Measurements from ENCODE around the gene ASCC1. TPM values are rescaled to one million over a fixed set of nuclear protein-coding genes. Genes with fewer than 3 reads are reported as not detected.
A peak's percentile ranks its signal among the peaks of the same experiment; 100 is the strongest.

Gene ASCC1
- total and polyA plus RNA-seq, 2 of the 13 experiments (the other 11 are each of a cell fraction or from before 2014, with no cell fraction given) = 21.6 to 30.1 TPM

- peak; percentile 15; the same call in 1 of the 2 replicates for TF ChIP-seq TCF7L2 (IDR thresholded peaks at IDR 0.05; ENCODE audit: low read depth, low read length)
- no peak for TF ChIP-seq MYNN (CRISPR knock-in tag; IDR thresholded peaks at IDR 0.05; ENCODE audit: low read depth)
- TF ChIP-seq, protein P1, sequence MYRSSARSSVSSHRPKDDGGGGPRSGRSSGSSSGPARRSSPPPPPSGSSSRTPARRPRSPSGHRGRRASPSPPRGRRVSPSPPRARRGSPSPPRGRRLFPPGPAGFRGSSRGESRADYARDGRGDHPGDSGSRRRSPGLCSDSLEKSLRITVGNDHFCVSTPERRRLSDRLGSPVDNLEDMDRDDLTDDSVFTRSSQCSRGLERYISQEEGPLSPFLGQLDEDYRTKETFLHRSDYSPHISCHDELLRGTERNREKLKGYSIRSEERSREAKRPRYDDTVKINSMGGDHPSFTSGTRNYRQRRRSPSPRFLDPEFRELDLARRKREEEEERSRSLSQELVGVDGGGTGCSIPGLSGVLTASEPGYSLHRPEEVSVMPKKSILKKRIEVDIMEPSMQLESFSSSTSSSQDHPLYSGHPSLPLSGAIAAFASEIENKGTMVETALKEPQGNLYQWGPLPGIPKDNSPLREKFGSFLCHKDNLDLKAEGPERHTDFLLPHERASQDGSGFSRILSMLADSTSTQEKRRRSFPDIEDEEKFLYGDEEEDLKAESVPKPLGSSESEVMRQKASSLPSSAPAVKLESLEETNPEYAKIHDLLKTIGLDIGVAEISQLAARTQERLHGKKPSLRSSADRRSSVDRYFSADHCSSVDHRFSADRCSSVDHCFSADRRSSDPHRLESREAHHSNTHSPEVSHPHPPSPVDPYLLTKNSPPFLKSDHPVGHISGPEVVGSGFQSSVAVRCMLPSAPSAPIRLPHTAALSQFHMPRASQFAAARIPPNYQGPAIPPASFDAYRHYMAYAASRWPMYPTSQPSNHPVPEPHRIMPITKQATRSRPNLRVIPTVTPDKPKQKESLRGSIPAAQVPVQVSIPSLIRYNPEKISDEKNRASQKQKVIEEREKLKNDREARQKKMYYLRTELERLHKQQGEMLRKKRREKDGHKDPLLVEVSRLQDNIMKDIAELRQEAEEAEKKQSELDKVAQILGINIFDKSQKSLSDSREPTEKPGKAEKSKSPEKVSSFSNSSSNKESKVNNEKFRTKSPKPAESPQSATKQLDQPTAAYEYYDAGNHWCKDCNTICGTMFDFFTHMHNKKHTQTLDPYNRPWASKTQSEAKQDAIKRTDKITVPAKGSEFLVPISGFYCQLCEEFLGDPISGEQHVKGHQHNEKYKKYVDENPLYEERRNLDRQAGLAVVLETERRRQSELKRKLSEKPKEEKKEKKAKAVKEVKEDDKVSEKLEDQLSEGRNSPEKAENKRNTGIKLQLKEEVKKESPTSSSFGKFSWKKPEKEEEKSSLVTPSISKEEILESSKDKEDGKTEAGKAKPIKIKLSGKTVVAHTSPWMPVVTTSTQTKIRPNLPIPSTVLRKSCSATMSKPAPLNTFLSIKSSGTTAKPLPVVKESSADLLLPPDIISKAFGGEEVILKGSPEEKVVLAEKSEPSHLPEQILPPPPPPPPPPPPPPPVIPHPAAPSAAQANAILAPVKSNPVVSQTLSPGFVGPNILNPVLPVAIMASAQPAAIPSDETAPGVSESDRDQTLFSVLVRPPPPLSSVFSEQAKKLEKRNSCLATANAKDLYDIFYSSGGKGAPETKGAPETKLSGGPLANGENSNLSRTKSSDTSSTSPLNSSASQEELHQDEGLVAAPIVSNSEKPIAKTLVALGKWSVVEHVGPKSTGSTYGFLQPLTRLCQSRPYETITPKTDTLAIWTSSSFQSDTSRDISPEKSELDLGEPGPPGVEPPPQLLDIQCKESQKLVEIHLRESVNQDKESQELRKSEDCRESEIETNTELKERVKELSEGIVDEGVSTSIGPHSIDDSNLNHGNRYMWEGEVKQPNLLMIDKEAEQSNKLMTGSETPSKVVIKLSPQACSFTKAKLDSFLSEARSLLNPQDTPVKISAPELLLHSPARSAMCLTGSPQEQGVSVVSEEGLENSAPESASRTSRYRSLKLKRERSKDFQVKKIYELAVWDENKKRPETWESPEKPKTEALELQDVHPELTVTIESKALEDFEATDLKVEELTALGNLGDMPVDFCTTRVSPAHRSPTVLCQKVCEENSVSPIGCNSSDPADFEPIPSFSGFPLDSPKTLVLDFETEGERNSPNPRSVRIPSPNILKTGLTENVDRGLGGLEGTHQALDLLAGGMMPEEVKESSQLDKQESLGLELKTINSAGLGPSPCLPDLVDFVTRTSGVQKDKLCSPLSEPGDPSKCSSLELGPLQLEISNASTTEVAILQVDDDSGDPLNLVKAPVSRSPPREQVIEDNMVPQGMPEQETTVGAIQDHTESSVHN (CRISPR knock-in tag; IDR thresholded peaks at IDR 0.05) = no peak
- TF ChIP-seq ZNF10 (CRISPR knock-in tag; IDR thresholded peaks at IDR 0.05; ENCODE audit: borderline replicate concordance, low read depth) = no peak
- no peak for TF ChIP-seq CHD2 (IDR thresholded peaks at IDR 0.05; ENCODE audit: low read depth, low read length)
- no peak for TF ChIP-seq ZNF83 (CRISPR knock-in tag; IDR thresholded peaks at IDR 0.05; ENCODE audit: borderline replicate concordance)
- TF ChIP-seq ZNF776 (CRISPR knock-in tag; IDR thresholded peaks at IDR 0.05) = no peak
- TF ChIP-seq PHB2 (IDR thresholded peaks at IDR 0.05; ENCODE audit: partially characterized antibody) = no peak
- no peak for TF ChIP-seq ZNF451 (CRISPR knock-in tag; IDR thresholded peaks at IDR 0.05)
- no peak for TF ChIP-seq NFE2L2 (IDR thresholded peaks at IDR 0.05; ENCODE audit: low read length)
- no peak for TF ChIP-seq ZNF75D (CRISPR knock-in tag; IDR thresholded peaks at IDR 0.05; ENCODE audit: borderline replicate concordance)
- TF ChIP-seq HNF4A (CRISPR knock-in tag; IDR thresholded peaks at IDR 0.05) = peak; percentile 34
- TF ChIP-seq TRIM22 (IDR thresholded peaks at IDR 0.05) = no peak
- TF ChIP-seq MED13 (CRISPR knock-in tag; IDR thresholded peaks at IDR 0.05) = no peak
- no peak for TF ChIP-seq ZNF720 (CRISPR knock-in tag; IDR thresholded peaks at IDR 0.05)
- no peak for TF ChIP-seq FUBP1 (CRISPR knock-in tag; IDR thresholded peaks at IDR 0.05; ENCODE audit: borderline replicate concordance)
- no peak for TF ChIP-seq MNT (IDR thresholded peaks at IDR 0.05)
These were observed 118.4 kb downstream of the ASCC1 start (continued) for GRCh38 chr10:72097448-72098300.

Data from HepG2 (cell line).